HTERT RPE-1 (cell line): Measurements from ENCODE around the gene PLCB1.
"Not testable (repeated sequence)": the region's sequence is repeated elsewhere in the genome, so short reads cannot be mapped to it uniquely, and the experiment has no call there.

Experiments
- in situ Hi-C: fragments of 300-500 bp; cut with MboI; formaldehyde crosslinking; loops from 4 replicates; pipeline ENCODE4 v1.14.3; 2020; ENCODE audit warnings: low sequenced_read_pairs

Gene PLCB1

DNA sequence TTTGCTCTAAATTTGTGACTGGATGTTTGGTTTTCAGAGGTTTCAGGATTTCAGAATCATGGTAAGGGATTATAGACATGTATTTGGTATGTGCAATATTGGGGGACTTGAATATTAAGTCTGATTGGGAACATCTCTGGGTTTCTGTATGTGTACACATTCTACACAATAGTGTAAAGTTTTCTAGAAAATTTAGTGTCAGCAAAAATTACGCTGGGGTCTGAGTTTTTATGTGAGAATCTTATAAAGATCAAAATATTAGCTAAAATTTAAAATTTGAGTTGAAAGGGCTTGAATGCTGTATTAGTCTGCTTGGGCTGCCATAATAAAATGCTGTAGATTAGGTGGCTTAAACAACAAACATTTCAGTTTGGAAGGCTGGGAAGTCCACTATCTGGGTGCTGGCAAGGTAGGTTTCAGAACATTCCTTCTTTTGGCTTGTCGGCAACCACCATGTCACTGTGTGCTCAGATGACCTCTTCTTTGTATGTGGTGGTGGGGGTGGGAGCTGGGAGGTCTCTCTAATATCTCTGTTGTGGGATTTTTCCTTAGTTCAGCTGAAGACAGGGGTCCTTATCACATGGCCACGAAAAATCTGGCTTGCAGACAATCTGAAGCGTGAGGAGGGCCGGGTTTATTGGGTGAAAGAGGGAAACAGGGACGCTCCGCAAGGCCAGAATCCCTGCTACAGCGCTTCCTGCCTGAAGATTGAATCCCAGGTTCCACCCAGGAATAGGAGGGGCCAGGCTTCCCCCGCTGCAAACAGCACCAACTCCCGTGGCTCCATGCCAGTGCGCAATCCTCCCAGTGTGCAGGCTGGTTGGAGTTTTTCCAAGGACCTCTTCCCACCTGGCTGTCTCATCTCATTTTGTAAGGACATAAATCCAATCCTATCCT is 299.7 kb downstream of the PLCB1 start:
- in situ Hi-C loops: no loop called here

DNA sequence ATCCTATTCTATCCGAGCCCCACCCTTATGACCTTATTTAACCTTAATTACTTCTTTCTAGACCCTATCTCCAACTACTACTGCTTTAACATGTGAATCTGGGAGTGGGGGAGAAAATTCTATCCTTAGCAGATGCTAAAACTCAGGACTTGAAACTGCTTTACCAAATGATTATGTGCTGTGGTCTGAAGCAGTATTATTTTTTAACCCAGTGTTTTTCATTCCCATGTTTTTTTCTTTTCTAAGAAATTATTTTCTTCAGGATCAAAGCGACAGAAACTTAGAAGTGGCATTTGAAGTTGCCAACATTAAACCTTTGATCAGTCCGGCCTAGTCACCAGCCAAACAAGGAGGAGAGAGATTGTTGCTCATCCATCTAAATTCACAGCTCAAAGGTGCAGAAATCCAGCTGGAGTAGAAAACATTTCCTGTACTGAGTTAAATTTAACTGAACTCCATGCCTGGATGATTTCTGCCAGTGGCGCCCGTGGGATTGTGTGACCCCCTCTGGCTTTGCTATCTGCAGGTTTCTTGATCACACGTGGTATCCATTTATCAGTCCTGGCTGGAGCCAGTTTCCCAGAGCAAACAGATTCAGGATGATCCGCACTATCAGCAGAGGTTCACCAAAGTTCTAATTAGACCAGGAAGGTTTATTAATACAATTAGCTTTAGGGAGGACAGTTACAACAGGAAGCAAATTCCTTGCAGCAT is 300.5 kb downstream of the PLCB1 start:
- in situ Hi-C loops: no loop called here

GRCh38 chr20:8433291-8433690 is 301.2 kb downstream of the PLCB1 start:
- in situ Hi-C loops: no loop called here

DNA sequence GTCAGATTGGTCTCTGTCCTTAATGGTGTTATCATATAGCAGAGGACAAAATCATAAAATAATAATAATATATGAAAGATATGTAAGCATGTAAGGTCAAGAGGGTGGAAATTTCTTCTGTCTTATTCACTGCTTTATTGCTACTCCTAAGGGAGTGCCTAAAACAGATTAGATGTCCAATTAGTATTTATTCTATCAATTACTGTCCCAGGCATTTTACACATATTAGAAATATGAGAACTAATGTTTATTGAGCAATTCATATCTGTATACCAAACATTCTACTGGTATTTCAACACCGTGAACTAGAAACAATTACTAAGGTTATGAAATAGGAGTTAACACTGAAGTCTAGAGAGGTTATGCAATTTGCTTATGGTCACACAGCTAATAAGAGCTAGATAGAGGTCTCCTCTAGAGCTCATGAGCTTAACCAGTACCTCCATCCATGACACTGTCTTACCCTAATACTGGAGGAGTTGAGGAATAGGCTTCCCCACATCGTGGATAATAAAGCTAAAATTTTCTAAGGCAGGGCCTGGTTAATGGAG is 302.3 kb downstream of the PLCB1 start:
- in situ Hi-C loops: no loop called here

- in situ Hi-C loops: no loop called here
Observed at GRCh38 chr20:8435285-8436035, 303.4 kb downstream of the PLCB1 start.

DNA sequence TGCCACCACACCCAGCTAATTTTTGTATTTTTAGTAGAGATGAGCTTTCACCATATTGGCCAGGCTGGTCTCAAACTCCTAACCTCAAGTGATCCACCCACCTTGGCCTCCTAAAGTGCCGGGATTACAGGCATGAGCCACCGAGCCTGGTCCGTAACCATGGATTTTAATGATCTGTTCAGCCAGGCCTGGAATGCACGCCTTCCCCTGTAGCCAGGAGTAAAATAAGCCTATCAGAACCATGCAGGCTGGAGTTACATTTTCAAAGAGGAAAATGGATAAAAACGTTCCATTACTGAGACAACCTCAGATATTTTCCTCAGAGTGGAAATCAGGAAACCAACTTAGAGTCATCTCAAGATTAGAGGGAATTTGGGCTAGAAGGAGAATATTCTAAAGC is 304.9 kb downstream of the PLCB1 start:
- in situ Hi-C loops: not testable (repeated sequence)

- in situ Hi-C loops: no loop called here
Observed at GRCh38 chr20:8438748-8439147, 306.7 kb downstream of the PLCB1 start.

DNA sequence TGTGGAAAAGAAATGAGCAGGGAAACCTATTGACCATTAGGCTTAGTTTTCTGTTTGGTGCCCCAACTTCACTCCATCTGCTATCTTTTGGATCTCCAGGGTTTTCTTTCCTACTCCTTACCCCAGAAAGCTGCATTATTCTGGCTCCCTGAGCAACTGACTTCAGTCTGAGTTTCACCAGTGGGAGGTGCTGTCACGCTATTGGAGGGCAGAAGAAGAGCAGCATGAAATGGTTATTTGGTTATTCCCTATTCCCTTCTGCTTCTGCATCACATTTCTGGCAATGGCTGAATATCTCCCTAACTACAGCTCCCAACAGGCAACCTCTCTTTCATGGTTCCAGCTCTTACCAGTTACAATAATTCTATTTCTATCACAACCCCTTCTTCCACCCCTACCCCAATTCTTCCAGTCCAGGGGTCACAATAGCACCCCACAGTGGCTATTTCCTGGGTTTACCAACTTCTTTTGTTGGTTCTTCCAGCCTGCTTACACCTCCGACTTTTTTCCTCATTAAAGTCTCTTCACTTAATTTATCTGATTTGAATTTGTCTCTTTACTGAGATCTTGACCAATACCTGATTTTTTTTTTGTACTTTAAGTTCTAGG is 311.5 kb downstream of the PLCB1 start:
- in situ Hi-C loops: no loop called here

DNA sequence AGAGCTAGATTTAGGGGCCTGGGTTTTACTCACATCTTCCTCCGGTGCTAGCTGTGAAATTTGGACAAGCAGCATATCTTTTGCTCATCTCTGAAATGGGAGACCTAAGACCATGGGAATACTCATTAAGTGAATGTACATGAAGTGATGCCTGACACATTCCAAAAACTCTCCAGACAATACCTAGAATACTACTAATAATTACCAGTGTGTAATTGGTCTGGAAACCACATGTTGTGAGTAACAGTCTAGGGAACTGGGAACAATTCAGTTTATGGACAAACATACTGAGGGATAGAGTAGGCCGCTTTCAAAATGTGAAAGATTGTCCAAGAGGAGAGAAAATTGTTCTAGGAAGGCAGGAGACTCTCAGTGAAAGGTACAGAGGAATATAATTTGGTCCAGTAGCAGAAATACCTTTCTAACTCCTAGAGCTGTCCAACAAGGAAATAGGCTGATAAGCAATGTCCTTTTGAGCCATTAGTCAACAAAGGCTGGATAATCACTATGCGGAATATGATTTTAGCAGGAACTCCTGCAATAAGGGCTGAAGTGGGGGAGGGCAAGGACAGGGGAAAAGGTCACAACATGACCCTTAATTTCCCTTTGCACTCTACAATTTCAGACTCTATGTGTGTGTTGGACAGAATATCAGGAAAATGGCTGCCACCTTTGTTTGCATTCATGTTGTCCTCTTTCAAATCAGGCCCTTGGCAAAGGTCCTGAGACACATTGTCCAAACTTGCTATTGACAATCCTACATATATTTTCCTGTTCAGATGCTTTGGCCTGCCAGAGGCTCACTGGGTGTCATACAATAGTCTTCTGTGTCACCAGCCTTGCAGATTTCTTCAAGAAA is 315.4 kb downstream of the PLCB1 start:
- in situ Hi-C loops: no loop called here

- in situ Hi-C loops: no loop called here
Observed at GRCh38 chr20:8449123-8449522, 317.1 kb downstream of the PLCB1 start.

GRCh38 chr20:8454137-8454712 is 322.2 kb downstream of the PLCB1 start:
- in situ Hi-C loops: no loop called here

- in situ Hi-C loops: no loop called here
Observed at GRCh38 chr20:8456765-8457164, 324.7 kb downstream of the PLCB1 start.

- in situ Hi-C loops: no loop called here
Observed at GRCh38 chr20:8457978-8458377, 325.9 kb downstream of the PLCB1 start.

- in situ Hi-C loops: no loop called here
Observed at GRCh38 chr20:8461186-8461585, 329.1 kb downstream of the PLCB1 start.

- in situ Hi-C loops: no loop called here
Observed at GRCh38 chr20:8464368-8464767, 332.3 kb downstream of the PLCB1 start.

GRCh38 chr20:8466781-8467180 is 334.7 kb downstream of the PLCB1 start:
- in situ Hi-C loops: not testable (repeated sequence)

DNA sequence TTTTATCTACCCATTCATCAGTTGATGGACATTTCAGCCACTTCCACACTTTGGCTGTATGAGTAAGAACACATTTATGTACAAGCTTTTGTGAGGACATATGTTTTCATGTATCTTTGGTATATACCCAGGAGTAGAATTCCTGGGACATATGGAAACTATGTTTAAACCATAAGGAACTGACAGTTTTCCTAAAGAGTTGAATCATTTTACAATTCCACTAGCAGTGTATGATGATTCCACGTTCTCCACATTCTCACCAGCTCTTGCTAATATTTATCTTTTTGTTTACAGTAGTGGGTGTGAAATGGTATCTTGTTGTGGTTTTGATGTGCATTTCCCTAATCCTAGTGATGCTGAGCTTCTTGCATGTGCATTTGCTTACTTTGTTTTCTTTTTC is 338.1 kb downstream of the PLCB1 start:
- in situ Hi-C loops: no loop called here

DNA sequence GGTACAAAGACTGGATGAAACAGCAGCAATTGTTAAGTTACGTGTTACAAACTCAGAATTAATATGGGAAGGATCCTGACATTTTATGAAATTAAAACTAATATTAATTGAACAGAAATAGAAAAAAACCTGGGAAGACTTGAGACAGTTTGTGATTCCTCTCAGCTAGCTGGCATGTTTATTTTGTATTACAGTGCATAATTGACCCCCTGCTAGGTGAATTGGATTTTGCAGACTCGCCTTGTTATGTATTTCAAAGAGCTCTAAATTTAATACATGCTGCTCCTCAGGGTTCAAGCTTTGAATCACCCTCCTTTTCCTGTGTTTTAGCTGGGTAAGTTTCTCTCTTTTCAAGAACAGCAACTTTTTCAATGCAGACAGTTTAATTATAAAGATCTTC is 339.4 kb downstream of the PLCB1 start:
- in situ Hi-C loops: no loop called here

DNA sequence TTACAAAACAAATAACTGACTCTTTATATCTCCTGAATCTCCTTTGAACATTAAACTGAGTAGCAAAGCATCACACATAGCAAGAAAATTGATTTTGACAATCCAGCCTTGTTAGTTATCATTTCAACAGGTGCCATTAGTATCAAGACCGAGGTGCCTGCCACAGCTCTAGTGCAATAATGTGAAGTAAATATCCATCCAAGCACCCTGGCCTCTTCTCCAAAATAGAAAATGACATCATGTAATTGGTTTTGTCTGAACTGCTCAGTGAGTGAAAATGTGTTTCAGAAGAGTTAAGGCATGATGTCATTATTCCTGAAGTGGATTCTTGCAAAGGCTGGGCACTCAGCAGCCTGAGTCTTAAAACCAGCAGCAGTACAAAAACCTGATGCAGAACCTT is 341.4 kb downstream of the PLCB1 start:
- in situ Hi-C loops: no loop called here
